GM19468 (cell line): Measurements from ENCODE around the gene FBXO47.

Experiments
- ATAC-seq: cut with Tn5 transposase; IDR thresholded peaks from one replicate; pipeline ENCODE4 v1.9.1; 2021; ENCODE audit warnings: mild to moderate bottlenecking, moderate library complexity, moderate number of reproducible peaks; ENCODE audit not compliant: unreplicated experiment; ENCODE audit errors: extremely low read depth

Gene FBXO47

GRCh38 chr17:38967290-38967738 is at the start of gene FBXO47:
TSS of gene FBXO47 (minus strand) at chr17:38967403. CDS start at chr17:38963025, 4,378 bp downstream.
- no peak for ATAC-seq

- no peak for ATAC-seq
Observed at GRCh38 chr17:39016193-39017153, 49.3 kb upstream of the FBXO47 start.

- no peak for ATAC-seq
Observed at GRCh38 chr17:39015546-39015935, 48.3 kb upstream of the FBXO47 start.

GRCh38 chr17:39014795-39015545 is 47.8 kb upstream of the FBXO47 start:
- ATAC-seq, result no peak

GRCh38 chr17:39014044-39014794 is 47.0 kb upstream of the FBXO47 start:
- ATAC-seq, result no peak

- no peak for ATAC-seq
Observed at GRCh38 chr17:39012725-39013124, 45.5 kb upstream of the FBXO47 start.

GRCh38 chr17:39011907-39012468 is 44.8 kb upstream of the FBXO47 start:
- no peak for ATAC-seq

GRCh38 chr17:39009581-39010001 is 42.4 kb upstream of the FBXO47 start:
- no peak for ATAC-seq

GRCh38 chr17:39008633-39009032 is 41.4 kb upstream of the FBXO47 start:
- no peak for ATAC-seq

- no peak for ATAC-seq
Observed at GRCh38 chr17:39002991-39003715, 36.0 kb upstream of the FBXO47 start.

GRCh38 chr17:39001703-39002637 is 34.8 kb upstream of the FBXO47 start:
- ATAC-seq, result no peak

- ATAC-seq, result no peak
Observed at GRCh38 chr17:39000021-39000601, 32.9 kb upstream of the FBXO47 start.

GRCh38 chr17:38996660-38997337 is 29.6 kb upstream of the FBXO47 start:
- no peak for ATAC-seq

- no peak for ATAC-seq
Observed at GRCh38 chr17:38994026-38994425, 26.8 kb upstream of the FBXO47 start.

GRCh38 chr17:38984666-38985065 is 17.5 kb upstream of the FBXO47 start:
- no peak for ATAC-seq

GRCh38 chr17:38982858-38983746 is 15.9 kb upstream of the FBXO47 start:
- no peak for ATAC-seq
